Stomach (tissue), 4 donors: Measurements from ENCODE around the gene KIAA0232.

Source experiments
- POLR2A ChIP-seq, 4 donors: fragments of 450-650 bp; IDR thresholded peaks; one replicate each; pipeline ENCODE4 v1.6.1; 2016; ENCODE audit warnings: antibody characterized with exemption in 4 of 4, control low read depth in 2 of 4, mild to moderate bottlenecking in 1 of 4, moderate library complexity in 1 of 4
- POLR2AphosphoS5 ChIP-seq, 3 donors: sonication (generic); formaldehyde crosslinking; IDR thresholded peaks; one replicate each; pipeline ENCODE4 v1.6.1; 2016; ENCODE audit warnings: antibody characterized with exemption in 3 of 3
- TF ChIP-seq, protein P1 (sequence below), 7 experiments: fragments of 450-650 bp in 4 of 7; fragments of 200-600 bp in 3 of 7; sonication (generic) in 3 of 7; IDR thresholded peaks; one replicate each; pipeline ENCODE4 v1.5.1; 2016 to 2019; ENCODE audit warnings: antibody characterized with exemption in 7 of 7, control low read depth in 2 of 7, mild to moderate bottlenecking in 1 of 7

DNA sequence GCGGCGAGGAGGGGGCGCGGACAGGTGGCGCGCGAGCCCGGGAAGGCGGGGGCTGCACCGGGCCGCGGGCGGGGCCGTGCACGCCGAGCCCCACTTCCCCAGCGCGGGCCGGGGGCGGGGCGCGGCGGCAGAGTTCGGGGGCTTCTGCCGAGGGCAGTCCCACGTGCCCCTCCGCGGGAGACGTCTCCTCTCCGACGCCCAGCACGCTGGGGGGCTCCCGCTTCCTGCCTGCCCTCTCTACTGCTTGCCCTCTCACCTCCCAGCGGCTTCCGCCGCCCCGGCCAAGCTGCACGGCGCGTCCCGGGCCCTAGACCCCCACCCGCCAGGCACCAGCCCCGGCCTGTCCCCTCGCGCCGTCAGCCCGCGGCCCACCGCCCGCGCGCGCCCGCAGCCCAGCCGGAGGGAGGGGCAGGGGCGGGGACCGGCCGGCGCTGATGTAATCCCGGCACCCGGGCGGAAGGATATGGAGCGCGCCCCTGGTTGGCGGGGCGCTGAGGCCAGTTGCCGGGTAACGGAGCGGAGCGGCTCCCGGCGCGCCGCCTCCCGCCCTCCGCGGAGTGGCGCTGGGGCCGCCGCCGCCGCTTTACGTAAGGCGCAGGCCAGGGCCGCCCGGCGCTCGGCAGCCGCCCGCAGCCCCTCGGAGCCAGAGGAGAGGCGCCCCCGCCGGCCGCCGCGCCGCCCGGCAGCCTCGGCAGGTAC, at the start of gene KIAA0232:
- TF ChIP-seq, protein P1, sequence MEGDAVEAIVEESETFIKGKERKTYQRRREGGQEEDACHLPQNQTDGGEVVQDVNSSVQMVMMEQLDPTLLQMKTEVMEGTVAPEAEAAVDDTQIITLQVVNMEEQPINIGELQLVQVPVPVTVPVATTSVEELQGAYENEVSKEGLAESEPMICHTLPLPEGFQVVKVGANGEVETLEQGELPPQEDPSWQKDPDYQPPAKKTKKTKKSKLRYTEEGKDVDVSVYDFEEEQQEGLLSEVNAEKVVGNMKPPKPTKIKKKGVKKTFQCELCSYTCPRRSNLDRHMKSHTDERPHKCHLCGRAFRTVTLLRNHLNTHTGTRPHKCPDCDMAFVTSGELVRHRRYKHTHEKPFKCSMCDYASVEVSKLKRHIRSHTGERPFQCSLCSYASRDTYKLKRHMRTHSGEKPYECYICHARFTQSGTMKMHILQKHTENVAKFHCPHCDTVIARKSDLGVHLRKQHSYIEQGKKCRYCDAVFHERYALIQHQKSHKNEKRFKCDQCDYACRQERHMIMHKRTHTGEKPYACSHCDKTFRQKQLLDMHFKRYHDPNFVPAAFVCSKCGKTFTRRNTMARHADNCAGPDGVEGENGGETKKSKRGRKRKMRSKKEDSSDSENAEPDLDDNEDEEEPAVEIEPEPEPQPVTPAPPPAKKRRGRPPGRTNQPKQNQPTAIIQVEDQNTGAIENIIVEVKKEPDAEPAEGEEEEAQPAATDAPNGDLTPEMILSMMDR (IDR thresholded peaks at IDR 0.05) = no peak
- TF ChIP-seq POLR2AphosphoS5 (IDR thresholded peaks at IDR 0.05) = peak; percentile 72 to 82 (median 80)
- TF ChIP-seq POLR2A (IDR thresholded peaks at IDR 0.05) = no peak
